GM21390 (cell line): Measurements from ENCODE around the gene ATP13A5.

Source experiments
- ATAC-seq: cut with Tn5 transposase; IDR thresholded peaks from one replicate; pipeline ENCODE4 v1.9.1; 2021; ENCODE audit not compliant: unreplicated experiment

Gene ATP13A5, protein sequence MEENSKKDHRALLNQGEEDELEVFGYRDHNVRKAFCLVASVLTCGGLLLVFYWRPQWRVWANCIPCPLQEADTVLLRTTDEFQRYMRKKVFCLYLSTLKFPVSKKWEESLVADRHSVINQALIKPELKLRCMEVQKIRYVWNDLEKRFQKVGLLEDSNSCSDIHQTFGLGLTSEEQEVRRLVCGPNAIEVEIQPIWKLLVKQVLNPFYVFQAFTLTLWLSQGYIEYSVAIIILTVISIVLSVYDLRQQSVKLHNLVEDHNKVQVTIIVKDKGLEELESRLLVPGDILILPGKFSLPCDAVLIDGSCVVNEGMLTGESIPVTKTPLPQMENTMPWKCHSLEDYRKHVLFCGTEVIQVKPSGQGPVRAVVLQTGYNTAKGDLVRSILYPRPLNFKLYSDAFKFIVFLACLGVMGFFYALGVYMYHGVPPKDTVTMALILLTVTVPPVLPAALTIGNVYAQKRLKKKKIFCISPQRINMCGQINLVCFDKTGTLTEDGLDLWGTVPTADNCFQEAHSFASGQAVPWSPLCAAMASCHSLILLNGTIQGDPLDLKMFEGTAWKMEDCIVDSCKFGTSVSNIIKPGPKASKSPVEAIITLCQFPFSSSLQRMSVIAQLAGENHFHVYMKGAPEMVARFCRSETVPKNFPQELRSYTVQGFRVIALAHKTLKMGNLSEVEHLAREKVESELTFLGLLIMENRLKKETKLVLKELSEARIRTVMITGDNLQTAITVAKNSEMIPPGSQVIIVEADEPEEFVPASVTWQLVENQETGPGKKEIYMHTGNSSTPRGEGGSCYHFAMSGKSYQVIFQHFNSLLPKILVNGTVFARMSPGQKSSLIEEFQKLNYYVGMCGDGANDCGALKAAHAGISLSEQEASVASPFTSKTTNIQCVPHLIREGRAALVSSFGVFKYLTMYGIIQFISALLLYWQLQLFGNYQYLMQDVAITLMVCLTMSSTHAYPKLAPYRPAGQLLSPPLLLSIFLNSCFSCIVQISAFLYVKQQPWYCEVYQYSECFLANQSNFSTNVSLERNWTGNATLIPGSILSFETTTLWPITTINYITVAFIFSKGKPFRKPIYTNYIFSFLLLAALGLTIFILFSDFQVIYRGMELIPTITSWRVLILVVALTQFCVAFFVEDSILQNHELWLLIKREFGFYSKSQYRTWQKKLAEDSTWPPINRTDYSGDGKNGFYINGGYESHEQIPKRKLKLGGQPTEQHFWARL

DNA sequence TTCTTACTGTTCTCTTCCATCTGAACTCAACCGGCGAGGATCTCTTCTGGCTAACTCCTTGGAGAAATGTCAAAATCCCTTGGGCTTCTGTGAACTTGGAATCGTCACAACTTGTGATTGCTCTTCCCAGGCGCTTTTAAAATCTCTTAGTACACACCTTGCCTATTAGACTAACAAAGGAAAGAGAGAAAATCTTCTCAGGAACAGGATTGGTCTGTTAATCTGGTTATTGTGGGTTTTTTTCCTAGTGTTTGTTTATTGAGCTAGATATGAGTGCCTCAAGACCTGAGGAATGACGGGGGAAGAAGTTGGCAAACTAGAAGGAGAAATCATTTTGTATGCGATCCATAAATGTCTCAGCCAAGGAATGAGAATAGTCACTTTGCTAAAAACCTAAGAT lies at the start of gene ATP13A5:
Gene ATP13A5 (minus strand): TSS at position 48 of the 400 bp plus-strand sequence. CDS start 28 bp downstream, at position 20.
- ATAC-seq = no peak

- no peak for ATAC-seq
Observed at GRCh38 chr3:193418576-193419373, 40.2 kb upstream of the ATP13A5 start.

DNA sequence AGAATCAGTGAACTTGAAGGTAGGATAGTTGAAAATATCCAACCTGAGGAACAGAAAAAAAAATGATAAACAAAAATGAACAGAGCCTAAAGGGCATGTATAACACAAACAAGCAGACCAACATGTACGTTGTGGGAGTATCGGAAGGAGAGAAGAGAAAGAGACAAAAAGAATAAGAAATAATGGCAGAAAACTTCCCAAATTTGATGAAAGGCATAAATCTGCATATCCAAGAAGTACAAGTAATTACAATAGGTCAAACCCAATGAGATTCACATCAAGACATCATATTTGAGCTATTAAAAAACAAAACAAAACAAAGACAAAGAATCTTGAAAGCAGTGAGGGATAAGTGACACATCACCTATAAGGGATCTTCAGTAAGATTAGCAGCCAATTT lies 38.1 kb upstream of the ATP13A5 start:
- no peak for ATAC-seq

DNA sequence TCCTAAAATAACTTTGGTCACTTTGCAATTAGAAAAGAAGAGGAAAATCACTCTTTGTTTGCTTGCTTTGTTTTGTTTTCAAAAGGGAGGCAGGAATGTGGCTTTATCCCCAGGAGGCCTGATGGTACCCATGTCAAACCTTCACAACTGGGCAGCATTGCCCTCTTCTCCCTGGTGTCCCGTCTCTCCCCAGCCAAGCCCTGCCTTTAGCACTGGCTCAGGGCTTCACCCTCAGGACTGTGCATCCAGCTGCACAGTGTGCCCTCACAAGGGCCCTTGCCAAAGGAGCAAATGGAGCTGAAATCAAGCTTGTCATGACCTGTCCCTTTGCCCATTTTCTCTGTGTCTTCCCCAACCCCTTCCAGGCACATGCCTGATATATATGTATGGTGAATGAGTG lies 29.1 kb upstream of the ATP13A5 start:
- no peak for ATAC-seq

DNA sequence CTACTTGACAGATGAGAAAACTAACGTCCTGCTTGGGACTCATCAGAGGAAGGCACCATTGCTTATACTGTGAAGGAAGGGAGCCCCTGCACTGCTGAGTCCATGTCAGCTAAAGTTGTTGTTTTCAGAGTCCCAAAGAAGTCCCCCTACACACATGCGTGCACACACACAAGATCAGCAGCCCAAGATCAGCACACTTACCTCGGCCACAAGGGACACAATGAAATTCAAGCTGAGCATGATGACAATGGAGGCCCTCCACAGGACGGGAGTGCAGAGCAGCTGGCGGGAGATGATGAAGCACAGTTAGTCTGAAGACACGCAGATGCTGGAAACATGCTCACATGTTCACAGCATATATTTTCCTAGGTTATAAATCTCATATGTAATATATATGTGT lies 28.6 kb upstream of the ATP13A5 start:
- ATAC-seq = no peak

GRCh38 chr3:193403307-193403706 lies 24.8 kb upstream of the ATP13A5 start:
- ATAC-seq = no peak

- no peak for ATAC-seq
Observed at GRCh38 chr3:193400304-193400703, 21.8 kb upstream of the ATP13A5 start.

GRCh38 chr3:193396451-193397244 lies 18.1 kb upstream of the ATP13A5 start:
- ATAC-seq = no peak

GRCh38 chr3:193391902-193392301 lies 13.3 kb upstream of the ATP13A5 start:
- ATAC-seq = no peak

- ATAC-seq = no peak
Observed at GRCh38 chr3:193389335-193389734, 10.8 kb upstream of the ATP13A5 start.

DNA sequence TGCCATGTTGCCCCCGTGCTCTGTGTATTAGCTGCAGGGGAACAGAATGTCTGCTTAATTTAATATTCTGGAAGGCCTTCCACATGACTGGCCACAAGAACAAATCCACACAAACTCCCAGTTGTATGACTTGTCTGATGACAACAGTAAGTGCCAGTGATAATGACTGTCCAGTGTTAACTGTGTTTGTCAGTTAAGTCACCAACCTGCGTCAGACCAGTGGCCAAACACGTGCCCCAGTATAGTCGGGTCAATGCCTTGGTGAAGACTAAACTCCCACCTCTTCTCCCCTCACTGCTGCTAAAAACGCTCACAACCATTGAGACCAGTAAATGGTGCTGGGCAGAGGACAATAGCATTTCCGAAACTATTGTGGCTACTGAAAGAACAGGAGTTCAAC lies 9.8 kb upstream of the ATP13A5 start:
- no peak for ATAC-seq

DNA sequence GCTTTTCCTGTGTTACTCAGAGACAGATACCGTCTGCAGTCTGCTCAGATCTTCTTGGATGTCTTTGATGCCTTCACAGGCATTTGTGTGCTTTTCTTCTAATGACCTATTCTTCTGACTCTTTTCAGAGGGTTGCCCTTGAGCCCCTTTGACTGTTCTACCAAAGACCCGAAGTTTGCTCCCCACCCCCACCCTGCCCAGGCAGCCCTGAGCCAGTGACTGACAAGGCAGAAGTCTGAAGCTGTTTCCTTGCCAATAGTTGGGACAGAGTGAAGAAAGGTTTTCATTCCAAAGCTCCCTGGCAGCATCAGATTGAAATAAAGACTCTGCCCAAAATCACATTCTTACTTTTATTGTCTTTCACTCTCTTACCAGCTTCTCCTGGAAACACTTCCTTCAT lies 9.0 kb upstream of the ATP13A5 start:
- no peak for ATAC-seq

DNA sequence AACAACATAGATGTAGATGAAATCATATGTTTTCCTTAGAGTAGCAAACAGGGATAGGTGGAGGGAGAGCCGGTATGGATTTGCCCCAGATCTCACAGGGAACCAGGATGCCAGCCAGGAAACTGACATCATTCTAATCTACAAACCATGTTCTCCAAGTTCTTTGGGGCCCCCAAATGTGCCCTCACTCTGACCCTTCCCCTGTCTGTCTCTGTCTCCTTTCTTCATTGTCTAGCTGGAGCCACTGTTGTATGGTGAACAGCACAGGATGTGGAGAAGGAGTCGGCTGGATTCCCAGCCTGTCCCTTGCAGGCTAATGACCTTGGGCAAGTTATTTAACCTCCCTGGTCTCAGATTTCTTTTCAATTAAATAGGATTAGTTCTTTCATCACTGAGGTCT lies 962 bp downstream of the ATP13A5 start:
- ATAC-seq = no peak

DNA sequence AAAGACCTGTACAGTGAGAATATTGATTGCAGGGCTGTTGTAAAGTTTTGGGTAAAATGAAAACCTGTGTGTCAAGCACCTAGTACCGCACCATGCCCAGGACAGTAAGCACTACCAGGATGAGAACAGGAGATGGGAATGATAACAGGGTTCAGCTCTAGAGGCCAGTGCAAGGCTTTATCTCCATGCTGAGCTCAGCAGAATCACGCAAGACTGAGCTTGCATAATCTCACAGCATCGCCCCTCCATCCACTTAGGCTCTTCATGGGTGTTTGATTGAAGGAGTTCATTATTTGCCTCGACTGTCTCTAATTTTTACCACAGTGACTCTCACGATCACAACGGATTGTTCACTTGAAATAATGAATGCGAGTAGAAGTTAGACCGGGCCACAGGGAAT lies 2.9 kb downstream of the ATP13A5 start:
- no peak for ATAC-seq

DNA sequence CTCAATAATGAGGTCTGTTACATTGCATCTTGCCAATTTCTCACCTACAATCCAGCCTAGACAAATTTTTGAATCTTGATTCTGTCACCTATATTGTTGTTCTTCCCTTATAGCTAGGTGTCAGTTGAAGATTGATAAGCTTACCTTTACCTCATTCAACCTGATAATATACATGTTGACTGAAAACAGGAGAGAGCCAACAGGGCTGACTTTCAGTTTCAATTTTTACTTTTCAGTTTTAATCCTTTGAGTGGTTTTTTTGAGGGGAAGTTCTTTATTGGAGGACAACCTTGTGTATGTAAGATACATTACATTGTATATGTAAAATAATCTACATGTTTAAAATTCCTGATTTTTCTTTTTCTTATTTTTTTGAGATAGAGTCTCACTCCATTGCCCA lies 5.8 kb downstream of the ATP13A5 start:
- ATAC-seq = no peak

DNA sequence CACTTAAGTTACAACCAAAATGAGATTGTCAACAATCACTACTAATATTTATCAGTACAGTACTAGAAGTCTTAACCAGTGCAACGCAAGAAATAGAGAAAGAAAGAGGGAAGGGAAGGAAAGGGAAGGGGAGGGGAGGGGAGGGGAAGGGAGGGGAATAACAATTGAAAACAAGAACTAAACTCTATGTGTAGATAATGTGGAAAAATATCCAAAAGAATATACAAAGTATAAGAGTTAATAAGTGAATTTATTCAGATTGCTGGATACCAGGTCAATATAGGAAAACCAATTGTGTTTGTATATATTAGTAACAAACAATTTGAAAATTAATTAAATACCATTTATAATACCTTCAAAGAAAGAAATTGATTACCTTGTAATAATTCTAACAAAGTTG lies 10.7 kb downstream of the ATP13A5 start:
- ATAC-seq = no peak

- no peak for ATAC-seq
Observed at GRCh38 chr3:193357291-193357690, 21.3 kb downstream of the ATP13A5 start.

GRCh38 chr3:193354423-193354822 lies 24.1 kb downstream of the ATP13A5 start:
- no peak for ATAC-seq

GRCh38 chr3:193350744-193351143 lies 27.8 kb downstream of the ATP13A5 start:
- ATAC-seq = no peak

DNA sequence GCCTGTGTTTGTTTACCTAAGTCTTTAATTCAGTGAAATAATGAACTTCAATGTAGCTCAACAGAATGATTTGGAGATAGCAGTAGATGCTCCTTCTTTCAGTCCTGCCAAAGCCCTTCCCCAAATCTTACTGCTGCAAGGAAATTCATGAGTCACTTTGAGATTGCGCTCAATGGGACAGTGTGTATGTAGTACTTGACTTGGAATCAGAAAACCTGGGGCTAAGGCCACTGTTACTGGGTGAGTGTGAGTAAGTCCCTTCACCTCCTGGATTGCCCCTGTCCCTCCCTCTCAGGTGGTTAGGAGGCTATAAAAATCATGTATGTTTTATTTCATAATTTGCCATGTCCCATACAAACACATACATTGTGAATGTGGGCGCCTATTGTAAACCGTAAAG lies 29.9 kb downstream of the ATP13A5 start:
- ATAC-seq = no peak
